Left lung (tissue), 10 donors: Measurements from ENCODE around the gene RPS3. TPM values are rescaled to one million over a fixed set of nuclear protein-coding genes. Genes with fewer than 3 reads are reported as not detected.
"Not testable (repeated sequence)": the region's sequence is repeated elsewhere in the genome, so short reads cannot be mapped to it uniquely, and the experiment has no call there.

ENCODE experiments used
- ATAC-seq: fragments of 200-7000 bp; cut with Tn5 transposase; one replicate; pipeline ENCODE4 v1.9.1; 2020; ENCODE audit warnings: moderate library complexity
- DNase-seq, 4 donors: peaks; one replicate each; pipeline ENCODE4 v3.0.0-alpha.2; 2013 to 2020
- H3K27ac ChIP-seq, 2 donors: fragments of 200-600 bp; sonication (generic) in 1 of 2; one replicate each; pipeline versions ENCODE4 v1.5.0 to v1.8.0; 2020 to 2021
- H3K27me3 ChIP-seq, 2 donors: fragments of 200-600 bp; sonication (generic) in 1 of 2; one replicate each; pipeline versions ENCODE4 v1.5.0 to v1.8.0; 2020 to 2021
- H3K36me3 ChIP-seq, 2 donors: fragments of 200-600 bp; sonication (generic) in 1 of 2; one replicate each; pipeline versions ENCODE4 v1.5.0 to v1.8.0; 2020 to 2021
- H3K4me1 ChIP-seq, 2 donors: fragments of 200-600 bp; one replicate each; pipeline ENCODE4 v1.8.0; 2021
- H3K4me3 ChIP-seq, 2 donors: fragments of 200-600 bp; sonication (generic) in 1 of 2; one replicate each; pipeline versions ENCODE4 v1.5.0 to v1.8.0; 2020 to 2021; ENCODE audit warnings: mild to moderate bottlenecking in 1 of 2
- H3K9me3 ChIP-seq, 2 donors: fragments of 200-600 bp; sonication (generic) in 1 of 2; one replicate each; pipeline versions ENCODE4 v1.5.0 to v1.8.0; 2020 to 2021
- intact Hi-C, 2 donors: fragments of 100-400 bp; cut with DNase I; formaldehyde crosslinking; loops; one replicate each; pipeline versions ENCODE4 v1.11.2 to v1.14.2; 2022
- polyA plus RNA-seq, 6 donors: library from polyadenylated mRNA; unstranded; fragments of 120-200 nt; gene quantifications; one replicate each; pipeline ENCODE4 v1.2.1, GENCODE V29; 2013; ENCODE audit not compliant: insufficient read length in 6 of 6
- total RNA-seq, 2 donors: library from RNA; stranded (reverse); fragmentation: NEBNext Ultra II Directional; extraction: Animal tissue kit (Norgen Biotek cat#: 25700); gene quantifications; one replicate each; pipeline ENCODE4 v1.2.1, GENCODE V29; 2021
- TF ChIP-seq, protein P1 (sequence below), 2 donors: fragments of 200-600 bp; sonication (generic) in 1 of 2; IDR thresholded peaks; one replicate each; pipeline versions ENCODE4 v1.5.0 to v1.8.0; 2021; ENCODE audit warnings: antibody characterized with exemption in 2 of 2
- donor health status: DM: no; HTN: yes; CAD: no.
- donor health status: DM: no; HTN: no; CAD: no.

RPS3 gene
- total and polyA plus RNA-seq, 8 donors, result 1,943 to 3,888 (median 3,679) TPM

DNA sequence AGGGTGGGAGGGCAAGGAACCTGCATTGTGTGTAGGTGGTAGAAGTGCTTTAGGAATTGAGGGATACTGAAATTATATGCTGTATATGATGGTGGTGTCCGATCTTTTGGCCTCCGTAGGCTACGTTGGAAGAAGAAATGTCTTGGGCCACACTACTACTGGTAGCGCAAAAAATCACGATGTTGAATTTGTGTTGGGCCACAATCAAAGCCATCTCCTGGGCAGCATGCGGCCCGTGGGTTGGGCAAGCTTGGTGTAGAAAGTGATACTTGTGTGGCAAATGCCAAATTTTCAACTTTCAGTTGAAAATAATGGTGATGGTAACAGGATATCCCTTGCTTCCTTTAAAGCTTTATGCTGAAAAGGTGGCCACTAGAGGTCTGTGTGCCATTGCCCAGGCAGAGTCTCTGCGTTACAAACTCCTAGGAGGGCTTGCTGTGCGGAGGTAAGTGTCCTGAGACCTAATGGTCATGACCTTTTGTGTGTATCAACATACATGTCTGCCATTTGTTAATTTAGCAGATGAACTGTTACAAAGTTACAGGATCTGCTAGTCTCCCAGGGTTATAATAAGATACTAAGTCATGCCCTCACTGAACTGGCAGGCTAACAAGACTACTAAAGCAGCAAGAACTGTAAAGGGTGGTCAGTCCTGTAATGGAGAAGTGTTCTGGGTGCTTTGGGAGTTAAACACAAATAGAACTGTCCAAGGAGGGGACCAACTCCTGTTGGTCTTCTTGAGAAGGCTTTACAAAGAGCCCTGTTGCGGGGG, 2.9 kb downstream of the RPS3 start:
- H3K9me3 ChIP-seq, result no peaks in the 10 kb centered on the region
- peak overlapping the region in 1 of 2 donors; percentile 64 for H3K4me3 ChIP-seq
- TF ChIP-seq, protein P1, sequence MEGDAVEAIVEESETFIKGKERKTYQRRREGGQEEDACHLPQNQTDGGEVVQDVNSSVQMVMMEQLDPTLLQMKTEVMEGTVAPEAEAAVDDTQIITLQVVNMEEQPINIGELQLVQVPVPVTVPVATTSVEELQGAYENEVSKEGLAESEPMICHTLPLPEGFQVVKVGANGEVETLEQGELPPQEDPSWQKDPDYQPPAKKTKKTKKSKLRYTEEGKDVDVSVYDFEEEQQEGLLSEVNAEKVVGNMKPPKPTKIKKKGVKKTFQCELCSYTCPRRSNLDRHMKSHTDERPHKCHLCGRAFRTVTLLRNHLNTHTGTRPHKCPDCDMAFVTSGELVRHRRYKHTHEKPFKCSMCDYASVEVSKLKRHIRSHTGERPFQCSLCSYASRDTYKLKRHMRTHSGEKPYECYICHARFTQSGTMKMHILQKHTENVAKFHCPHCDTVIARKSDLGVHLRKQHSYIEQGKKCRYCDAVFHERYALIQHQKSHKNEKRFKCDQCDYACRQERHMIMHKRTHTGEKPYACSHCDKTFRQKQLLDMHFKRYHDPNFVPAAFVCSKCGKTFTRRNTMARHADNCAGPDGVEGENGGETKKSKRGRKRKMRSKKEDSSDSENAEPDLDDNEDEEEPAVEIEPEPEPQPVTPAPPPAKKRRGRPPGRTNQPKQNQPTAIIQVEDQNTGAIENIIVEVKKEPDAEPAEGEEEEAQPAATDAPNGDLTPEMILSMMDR (IDR thresholded peaks at IDR 0.05), result no peak
- H3K27ac ChIP-seq, result no peak overlapping the region
- no peaks in the 10 kb centered on the region for H3K27me3 ChIP-seq
- no peak for ATAC-seq
- H3K36me3 ChIP-seq, result peaks cover 0 to 66% of the 10 kb centered on the region in 2 donors
- H3K4me1 ChIP-seq, result peaks cover 20 to 67% of the 10 kb centered on the region in 2 donors
- DNase-seq, result no peak
- intact Hi-C loops, result no loop called here

DNA sequence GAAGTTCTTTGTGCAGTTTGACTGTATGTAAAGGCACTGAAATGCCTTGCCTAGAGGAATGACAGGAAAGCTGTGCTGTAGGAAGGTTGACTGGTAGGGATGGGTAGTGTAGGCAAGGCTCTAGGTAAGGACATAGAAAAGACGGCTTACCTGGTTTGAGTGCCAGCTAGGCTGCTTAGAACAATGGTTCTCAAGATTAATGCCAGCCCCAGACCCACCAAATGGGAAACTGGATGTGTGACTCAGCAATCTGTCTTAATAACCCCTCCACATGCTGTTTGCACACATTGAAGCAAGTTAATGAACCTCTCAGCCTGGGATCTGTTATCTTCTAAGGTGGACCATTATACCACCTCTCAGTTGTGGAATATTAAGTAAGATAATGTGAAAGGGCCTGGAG, 3.7 kb downstream of the RPS3 start:
- Histone ChIP-seq H3K9me3 (no peaks in the 10 kb centered on the region), H3K27me3 (no peaks in the 10 kb centered on the region), H3K27ac (peak overlapping the region in 1 of 2 donors; percentile 13), H3K4me3 (no peak overlapping the region), H3K4me1 (peaks cover 20 to 70% of the 10 kb centered on the region in 2 donors), H3K36me3 (peaks cover 0 to 74% of the 10 kb centered on the region in 2 donors)
- DNase-seq (no peak), ATAC-seq (no peak)
- TF ChIP-seq, protein P1 (IDR thresholded peaks at IDR 0.05), result no peak
- intact Hi-C loops, result no loop called here

- Histone ChIP-seq H3K27ac (no peak overlapping the region), H3K9me3 (no peaks in the 10 kb centered on the region), H3K36me3 (peaks cover 0 to 83% of the 10 kb centered on the region in 2 donors), H3K27me3 (no peaks in the 10 kb centered on the region), H3K4me3 (no peak overlapping the region), H3K4me1 (peaks cover 20 to 67% of the 10 kb centered on the region in 2 donors)
- intact Hi-C loops, result no loop called here
- ATAC-seq, result no peak
- DNase-seq, result no peak
- TF ChIP-seq, protein P1 (IDR thresholded peaks at IDR 0.05), result no peak
These were observed 4.8 kb downstream of the RPS3 start for GRCh38 chr11:75403983-75404658.

- no peaks in the 10 kb centered on the region for H3K27me3 ChIP-seq
- H3K36me3 ChIP-seq, result peaks cover 0 to 81% of the 10 kb centered on the region in 2 donors
- intact Hi-C loops, result no loop called here
- no peak for DNase-seq
- H3K9me3 ChIP-seq, result no peaks in the 10 kb centered on the region
- H3K4me1 ChIP-seq, result peaks cover 13 to 54% of the 10 kb centered on the region in 2 donors
- TF ChIP-seq, protein P1 (IDR thresholded peaks at IDR 0.05), result no peak
- ATAC-seq, result no peak
- H3K27ac ChIP-seq, result no peak overlapping the region
- no peak overlapping the region for H3K4me3 ChIP-seq
These were observed 7.0 kb downstream of the RPS3 start for GRCh38 chr11:75406338-75406777.

DNA sequence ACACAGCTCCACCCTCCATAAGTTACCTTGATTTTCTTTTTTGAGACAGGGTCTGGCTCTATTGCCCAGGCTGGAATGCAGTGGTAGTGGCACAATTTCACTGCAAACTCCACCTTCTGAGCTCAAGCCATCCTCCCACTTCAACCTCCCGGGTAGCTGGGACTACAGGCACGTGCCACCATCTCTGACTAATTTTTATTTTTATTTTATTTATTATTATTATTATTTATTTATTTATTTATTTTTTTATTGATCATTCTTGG, 9.6 kb downstream of the RPS3 start:
- intact Hi-C loops, result no loop called here
- DNase-seq, result no peak
- Histone ChIP-seq H3K4me3 (no peak overlapping the region), H3K9me3 (no peaks in the 10 kb centered on the region), H3K36me3 (peaks cover 0 to 81% of the 10 kb centered on the region in 2 donors), H3K27ac (no peak overlapping the region), H3K4me1 (peaks cover 0 to 29% of the 10 kb centered on the region in 2 donors), H3K27me3 (no peaks in the 10 kb centered on the region)
- ATAC-seq, result no peak
- TF ChIP-seq, protein P1 (IDR thresholded peaks at IDR 0.05), result no peak

DNA sequence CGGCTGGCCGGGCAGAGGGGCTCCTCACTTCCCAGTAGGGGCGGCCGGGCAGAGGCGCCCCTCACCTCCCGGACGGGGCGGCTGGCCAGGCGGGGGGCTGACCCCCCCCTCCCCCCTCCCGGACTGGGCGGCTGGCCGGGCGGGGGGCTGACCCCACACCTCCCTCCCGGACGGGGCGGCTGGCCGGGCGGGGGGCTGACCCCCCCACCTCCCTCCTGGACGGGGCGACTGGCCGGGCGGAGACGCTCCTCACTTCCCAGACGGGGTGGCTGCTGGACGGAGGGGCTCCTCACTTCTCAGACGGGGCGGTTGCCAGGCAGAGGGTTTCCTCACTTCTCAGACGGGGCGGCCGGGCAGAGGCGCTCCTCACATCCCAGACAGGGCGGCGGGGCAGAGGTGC, 10.7 kb downstream of the RPS3 start:
- peaks cover 0 to 79% of the 10 kb centered on the region in 2 donors for H3K36me3 ChIP-seq
- H3K27ac ChIP-seq, intact Hi-C loops: not testable (repeated sequence)

DNA sequence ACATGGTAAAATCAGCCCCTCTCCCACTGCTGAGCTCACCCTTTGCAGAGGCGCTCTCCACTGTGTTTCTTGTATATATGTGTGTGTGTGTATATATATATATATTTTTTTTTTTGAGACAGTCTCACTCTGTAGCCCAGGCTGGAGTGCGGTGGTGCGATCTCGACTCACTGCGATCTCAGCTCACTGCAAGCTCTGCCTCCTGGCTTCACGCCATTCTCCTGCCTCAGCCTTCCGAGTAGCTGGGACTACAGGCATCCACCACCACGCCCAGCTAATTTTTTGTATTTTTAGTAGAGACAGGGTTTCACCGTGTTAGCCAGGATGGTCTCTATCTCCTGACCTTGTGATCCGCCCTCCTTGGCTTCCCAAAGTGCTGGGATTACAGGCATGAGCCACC, 13.8 kb downstream of the RPS3 start:
- H3K9me3 ChIP-seq, intact Hi-C loops, ATAC-seq, H3K4me1 ChIP-seq, H3K27me3 ChIP-seq, H3K27ac ChIP-seq, DNase-seq, H3K4me3 ChIP-seq: not testable (repeated sequence)
- H3K36me3 ChIP-seq, result peaks cover 0 to 49% of the 10 kb centered on the region in 2 donors

More for the DNA sequence above, 10.7 kb downstream of the RPS3 start:
- not testable (repeated sequence) for H3K9me3 ChIP-seq, DNase-seq, H3K27me3 ChIP-seq, H3K4me3 ChIP-seq, ATAC-seq
- H3K4me1 ChIP-seq, result peaks cover 0 to 18% of the 10 kb centered on the region in 2 donors
